Kidney (tissue), 14 donors: ENCODE results near the gene STC2. TPM values are rescaled to one million over a fixed set of nuclear protein-coding genes. Genes with fewer than 3 reads are reported as not detected.

Experiments
- DNase-seq, 5 donors: peaks; one replicate each; pipeline ENCODE4 v3.0.0-alpha.2; 2013 to 2020
- FAIRE-seq: peaks from 2 replicates; lab custom pipeline; 2012; peaks lifted over from hg19 to GRCh38; lab: Jason Lieb, UNC
- H3K27ac ChIP-seq, 2 donors: one replicate each; pipeline ENCODE4 v1.7.0; 2013; ENCODE audit warnings: low read depth in 2 of 2, low read length in 2 of 2, inconsistent platforms in 1 of 2
- H3K27me3 ChIP-seq: one replicate; pipeline ENCODE4 v1.7.1; 2013; ENCODE audit warnings: low read length, inconsistent platforms; ENCODE audit not compliant: control insufficient read depth, insufficient read depth
- H3K36me3 ChIP-seq, 3 donors: one replicate each; pipeline versions ENCODE4 v1.7.0 to v1.7.1; 2013; ENCODE audit warnings: low read length in 3 of 3, control low read depth in 1 of 3, inconsistent platforms in 1 of 3; ENCODE audit not compliant: insufficient read depth in 3 of 3, control insufficient read depth in 2 of 3
- H3K4me1 ChIP-seq, 3 donors: one replicate each; pipeline versions ENCODE4 v1.7.0 to v1.7.1; 2013; ENCODE audit warnings: low read length in 3 of 3, inconsistent platforms in 1 of 3, low read depth in 1 of 3; ENCODE audit not compliant: control insufficient read depth in 2 of 3, insufficient read depth in 2 of 3
- H3K4me3 ChIP-seq, 3 donors: one replicate each; pipeline versions ENCODE4 v1.7.0 to v1.8.1; 2013; ENCODE audit warnings: low read length in 3 of 3, control low read depth in 1 of 3, inconsistent platforms in 1 of 3
- H3K9ac ChIP-seq, 3 donors: one replicate each; pipeline versions ENCODE4 v1.7.0 to v1.7.1; 2013; ENCODE audit warnings: low read length in 3 of 3, control low read depth in 1 of 3, inconsistent platforms in 1 of 3
- H3K9me3 ChIP-seq, 3 donors: one replicate each; pipeline versions ENCODE4 v1.7.0 to v1.7.1; 2013; ENCODE audit warnings: low read length in 3 of 3, control low read depth in 1 of 3, inconsistent platforms in 1 of 3; ENCODE audit not compliant: control insufficient read depth in 2 of 3, insufficient read depth in 1 of 3
- CTCF ChIP-seq: IDR thresholded peaks from 3 replicates; pipeline ENCODE4 v1.5.1; 2012; ENCODE audit warnings: mild to moderate bottlenecking, moderate library complexity, borderline replicate concordance; ENCODE audit not compliant: insufficient read depth; ENCODE audit errors: extremely low read depth
- intact Hi-C: fragments of 100-400 bp; cut with DNase I; formaldehyde crosslinking; loops from one replicate; pipeline ENCODE4 v1.11.1; 2022
- polyA plus RNA-seq: library from polyadenylated mRNA; stranded (reverse); fragments of 350-450 nt; fragmentation: Illumina TruSeq; extraction: RNeasy Lipid Tissue Mini Kit (QIAGEN cat#74804); gene quantifications from one replicate; pipeline ENCODE4 v1.2.3, GENCODE V29; 2014; ENCODE audit warnings: low read depth, low replicate concordance; ENCODE audit not compliant: insufficient read depth
- total RNA-seq: library from RNA; stranded (reverse); fragmentation: NEBNext Ultra II Directional; extraction: Animal tissue kit (Norgen Biotek cat#: 25700); gene quantifications from one replicate; pipeline ENCODE4 v1.2.1, GENCODE V29; 2021
- donor health status: control.
- donor health status: control.
- donor health status: control.
- donor health status: control.
- donor health status: control.
- donor health status: DM: yes; HTN: yes; CAD: no.
- donor health status: Normal renal cell carcinoma (clear cell type).

STC2 gene
- total and polyA plus RNA-seq, 2 donors from 2014 or later = 2.1 to 2.7 TPM

- no peak for TF ChIP-seq CTCF
- H3K9me3 ChIP-seq = no peaks in the 10 kb centered on the region
- no peak overlapping the region for H3K27ac ChIP-seq
- FAIRE-seq (no peak), DNase-seq (no peak)
- H3K9ac ChIP-seq = no peak overlapping the region
- H3K36me3 ChIP-seq = no peaks in the 10 kb centered on the region
- peaks cover 4 to 33% (median 19%) of the 10 kb centered on the region in 3 donors for H3K4me1 ChIP-seq
- H3K4me3 ChIP-seq = no peak overlapping the region
- no peaks in the 10 kb centered on the region for H3K27me3 ChIP-seq
- intact Hi-C loops = no loop called here
Measured at GRCh38 chr5:173318881-173319620, 9.2 kb downstream of the STC2 start.

GRCh38 chr5:173318330-173318729 lies 9.9 kb downstream of the STC2 start:
- Histone ChIP-seq H3K9me3 (no peaks in the 10 kb centered on the region), H3K27me3 (no peaks in the 10 kb centered on the region), H3K4me3 (no peak overlapping the region), H3K4me1 (peaks cover 2 to 26% (median 14%) of the 10 kb centered on the region in 3 donors), H3K36me3 (no peaks in the 10 kb centered on the region), H3K27ac (no peak overlapping the region), H3K9ac (no peak overlapping the region)
- TF ChIP-seq CTCF = no peak
- DNase-seq (no peak), FAIRE-seq (no peak)
- intact Hi-C loops = no loop called here

- peak in 1 of 5 donors; percentile 69 for DNase-seq
- no peaks in the 10 kb centered on the region for H3K36me3 ChIP-seq
- H3K9ac ChIP-seq = no peak overlapping the region
- no peak for FAIRE-seq
- TF ChIP-seq CTCF = no peak
- H3K27ac ChIP-seq = no peak overlapping the region
- peaks cover 2 to 25% (median 9%) of the 10 kb centered on the region in 3 donors for H3K4me1 ChIP-seq
- H3K4me3 ChIP-seq = no peak overlapping the region
- intact Hi-C loops = no loop called here
- no peaks in the 10 kb centered on the region for H3K9me3 ChIP-seq
- H3K27me3 ChIP-seq = no peaks in the 10 kb centered on the region
Measured at GRCh38 chr5:173317852-173318251, 10.4 kb downstream of the STC2 start.
